Fibroblast of skin of right quadriceps (primary cell): ENCODE measurements around the gene AFG1L.

Experiments used
- DNase-seq: peaks from one replicate; pipeline ENCODE4 v3.0.0-alpha.2; 2013

The AFG1L gene

GRCh38 chr6:108465098-108465495 lies 170.2 kb downstream of the AFG1L start:
- DNase-seq, result no peak

- no peak for DNase-seq
These were observed 173.5 kb downstream of the AFG1L start for GRCh38 chr6:108468346-108468745.

DNA sequence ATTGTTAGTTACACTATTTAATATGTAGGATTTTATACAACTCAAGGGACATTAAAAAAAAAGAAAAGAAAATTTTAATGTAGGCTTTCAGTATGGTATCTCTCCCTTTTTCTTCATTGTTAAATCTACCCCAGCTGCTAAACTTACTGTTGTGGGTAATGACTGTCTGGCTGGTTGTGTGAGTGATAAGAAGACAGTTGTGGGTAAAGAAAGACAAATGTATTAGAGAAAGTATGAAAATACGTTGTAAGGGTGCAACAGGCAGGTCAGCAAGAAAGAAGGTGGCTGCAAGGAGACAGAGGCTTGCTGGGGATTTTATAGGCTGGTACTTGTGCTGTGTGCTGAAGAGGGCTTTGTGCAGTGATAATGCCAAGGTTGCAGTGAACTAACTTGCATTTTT lies 174.5 kb downstream of the AFG1L start:
- no peak for DNase-seq

DNA sequence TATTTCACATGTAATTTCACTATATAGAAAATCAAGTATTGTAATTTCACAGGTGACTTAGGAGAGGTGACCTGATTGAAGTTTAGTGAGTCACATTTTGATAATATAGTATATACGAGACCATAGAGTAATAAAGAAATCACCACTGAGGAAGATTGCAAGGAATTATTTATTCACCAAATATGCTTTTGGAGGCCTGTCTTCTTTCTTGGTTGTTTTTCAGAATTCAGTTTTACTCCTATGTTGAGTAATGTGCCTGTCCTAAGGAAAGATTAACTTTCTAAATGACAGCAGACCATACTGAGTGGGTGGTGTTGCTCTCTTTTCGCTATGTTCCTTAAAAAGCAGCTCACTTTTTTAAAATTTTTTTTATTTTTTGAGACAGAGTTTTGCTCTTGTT lies 178.3 kb downstream of the AFG1L start:
- no peak for DNase-seq

DNA sequence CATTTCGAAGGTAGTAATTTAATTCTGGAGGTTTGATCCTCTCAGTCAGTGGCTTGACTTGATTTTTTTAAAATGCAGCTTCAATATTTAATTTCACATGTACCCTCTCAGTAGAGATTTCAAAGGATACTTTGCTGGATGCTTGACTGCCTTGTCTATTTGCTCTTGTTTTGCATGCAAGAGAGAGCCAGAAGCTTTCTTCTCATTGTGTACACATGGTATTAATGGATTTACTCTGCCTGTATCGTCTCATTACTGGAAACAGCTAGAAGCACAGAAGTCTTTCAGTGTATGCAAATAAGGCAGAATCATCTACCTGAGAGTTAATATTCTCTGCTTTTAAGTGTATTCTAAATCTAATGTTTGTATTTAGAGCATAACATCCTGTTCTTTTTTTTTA lies 181.5 kb downstream of the AFG1L start:
- DNase-seq, result no peak

- no peak for DNase-seq
These were observed 182.1 kb downstream of the AFG1L start for GRCh38 chr6:108476847-108477430.

- DNase-seq, result no peak
These were observed 187.7 kb downstream of the AFG1L start for GRCh38 chr6:108482559-108482958.

DNA sequence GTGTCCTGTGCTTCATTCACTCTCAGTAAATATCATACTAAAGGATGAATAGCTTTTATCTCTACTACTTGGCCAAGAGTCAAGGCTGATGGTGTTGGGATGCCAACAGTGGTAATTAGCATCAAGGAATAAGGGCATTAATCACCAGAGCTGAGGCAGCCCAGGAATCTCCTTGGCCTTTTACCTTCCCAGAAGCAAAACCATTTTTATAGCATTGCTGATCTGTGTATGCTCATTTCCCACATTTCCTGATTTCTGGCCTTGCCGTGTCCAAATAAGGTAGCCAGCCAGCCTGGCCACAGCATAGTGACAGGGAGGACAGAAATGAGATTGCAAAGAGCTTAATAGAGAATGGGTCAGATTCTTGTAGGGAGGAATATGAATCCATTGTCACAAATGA lies 189.2 kb downstream of the AFG1L start:
- no peak for DNase-seq

DNA sequence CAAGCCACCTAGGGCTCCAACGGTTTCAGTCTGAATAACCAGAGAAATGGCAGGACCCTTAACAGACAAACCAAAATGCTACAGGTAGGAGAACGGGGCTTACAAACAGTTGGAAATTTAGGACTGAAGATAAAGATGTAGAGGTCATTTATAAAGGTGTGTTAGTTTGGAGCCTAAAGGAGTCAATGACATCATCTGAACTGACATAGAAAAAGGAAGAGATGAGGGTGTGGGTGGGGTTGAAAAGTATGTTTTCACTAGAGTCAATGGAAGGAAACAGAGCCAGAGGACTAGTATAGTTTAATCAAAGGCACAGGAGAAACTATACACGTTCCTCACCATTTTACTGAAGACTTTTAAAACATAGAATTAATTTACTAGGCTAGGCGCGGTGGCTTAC lies 194.8 kb downstream of the AFG1L start:
- DNase-seq, result no peak

DNA sequence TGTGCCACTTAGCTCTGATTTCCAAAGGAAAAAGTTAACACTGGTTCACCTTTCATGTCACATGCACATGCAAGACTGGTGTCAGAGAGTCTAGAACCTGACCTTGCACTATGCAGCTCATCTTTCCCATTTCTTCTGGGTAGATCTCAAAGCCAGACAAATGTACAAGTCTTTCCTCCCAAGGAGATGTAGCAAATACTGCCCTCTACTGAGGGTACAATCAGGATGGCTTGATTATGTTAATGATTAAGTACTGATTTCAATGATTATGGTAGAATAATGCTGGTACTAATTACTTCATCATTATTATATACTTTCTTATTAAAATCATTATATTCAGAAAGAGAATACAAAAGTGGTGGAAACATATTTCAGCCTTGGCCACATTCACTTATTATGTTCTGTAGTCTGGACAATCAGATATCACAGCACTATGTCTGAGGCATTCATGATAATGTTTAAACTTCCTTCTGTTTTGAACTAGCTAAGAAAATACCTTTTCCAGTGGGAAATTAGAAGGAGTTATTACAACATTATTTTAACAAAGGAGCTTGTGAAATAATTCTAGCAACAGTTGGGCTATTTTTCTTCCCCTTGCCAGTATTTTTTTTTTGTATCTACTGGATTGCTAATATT lies 197.4 kb downstream of the AFG1L start:
- peak; percentile 33 for DNase-seq

DNA sequence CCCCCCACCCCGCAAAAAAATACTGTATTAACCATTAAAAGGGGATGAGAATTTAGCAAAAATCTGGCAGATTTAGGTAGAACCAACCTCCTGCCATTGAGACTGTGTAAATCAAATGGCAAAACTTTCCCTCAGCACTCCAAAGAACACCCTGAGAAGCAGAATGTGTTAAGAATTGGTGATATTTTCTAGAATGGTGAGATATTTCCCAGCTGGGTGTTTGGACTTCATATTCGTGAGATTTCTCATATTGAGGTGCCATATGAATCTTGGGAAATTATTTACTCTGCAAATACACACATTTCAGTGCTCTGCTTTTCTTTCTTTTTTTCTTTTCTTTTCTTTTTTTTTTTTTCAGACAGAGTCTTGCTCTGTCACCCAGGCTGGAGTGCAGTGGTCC lies 199.6 kb downstream of the AFG1L start:
- DNase-seq, result no peak

DNA sequence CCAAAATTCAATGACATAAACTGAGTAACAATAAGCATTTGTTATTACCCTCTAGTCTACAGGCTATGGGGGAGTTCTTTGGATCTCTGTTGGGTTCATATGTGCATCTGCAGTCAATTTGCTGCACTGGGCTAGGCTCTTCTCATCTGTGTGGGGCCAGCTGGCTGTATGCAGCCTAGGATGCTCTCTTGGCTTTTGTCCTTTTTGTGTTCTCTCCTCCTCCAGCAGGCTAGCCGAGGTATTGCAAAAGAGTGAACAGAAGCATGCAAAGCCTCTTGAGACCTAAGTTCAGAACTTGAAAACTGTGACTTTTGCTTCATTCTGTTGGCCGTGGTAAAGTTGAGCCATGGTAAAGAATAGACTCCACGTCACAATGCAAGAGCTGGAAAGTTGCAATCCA lies 203.0 kb downstream of the AFG1L start:
- DNase-seq, result peak; percentile 28

GRCh38 chr6:108501559-108501958 lies 206.7 kb downstream of the AFG1L start:
- DNase-seq, result peak; percentile 60

- no peak for DNase-seq
These were observed 208.0 kb downstream of the AFG1L start for GRCh38 chr6:108502832-108503231.

DNA sequence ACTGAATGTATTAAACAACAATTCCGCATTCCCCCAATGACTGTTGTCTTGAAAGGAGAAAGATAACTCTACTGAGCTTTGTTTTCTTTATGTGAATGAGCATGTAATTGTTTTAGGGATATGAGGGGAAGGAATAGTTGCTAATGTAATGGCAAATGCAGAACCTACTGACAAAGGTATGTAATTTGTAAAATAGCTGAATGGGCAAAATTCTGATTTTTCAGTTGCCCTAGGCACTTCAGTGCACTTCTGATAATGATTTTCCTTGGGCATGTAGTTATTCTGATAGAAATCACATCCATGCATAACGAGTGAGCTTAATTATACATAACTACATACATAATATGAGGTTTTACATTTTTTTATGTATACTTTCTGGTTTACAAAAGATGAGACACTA lies 212.5 kb downstream of the AFG1L start:
- DNase-seq, result no peak

GRCh38 chr6:108510461-108511319 lies 215.8 kb downstream of the AFG1L start:
- no peak for DNase-seq

- DNase-seq, result peak; percentile 21
These were observed 224.1 kb downstream of the AFG1L start for GRCh38 chr6:108518714-108519576.

GRCh38 chr6:108521616-108522107 lies 226.8 kb downstream of the AFG1L start:
- no peak for DNase-seq

DNA sequence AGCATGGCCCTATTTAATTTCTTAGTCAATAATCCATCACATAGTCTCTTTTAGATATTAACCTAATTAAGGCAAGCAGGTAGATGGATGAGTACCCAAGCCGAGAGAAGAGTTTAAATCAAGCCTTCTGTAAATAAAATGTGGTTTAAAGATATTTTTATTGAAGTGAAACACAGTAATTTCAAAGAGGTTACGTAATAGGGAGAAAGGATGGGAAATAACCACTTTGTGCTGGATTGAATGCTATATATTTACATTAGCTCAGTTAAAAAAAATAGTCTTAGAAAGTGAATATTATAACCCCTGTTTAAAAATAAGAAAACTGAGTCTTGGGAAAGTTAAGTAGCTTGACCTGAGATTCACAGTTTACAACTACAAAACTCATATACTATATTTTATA lies 228.8 kb downstream of the AFG1L start:
- DNase-seq, result no peak

- DNase-seq, result peak; percentile 16
These were observed 229.8 kb downstream of the AFG1L start for GRCh38 chr6:108524528-108525248.

DNA sequence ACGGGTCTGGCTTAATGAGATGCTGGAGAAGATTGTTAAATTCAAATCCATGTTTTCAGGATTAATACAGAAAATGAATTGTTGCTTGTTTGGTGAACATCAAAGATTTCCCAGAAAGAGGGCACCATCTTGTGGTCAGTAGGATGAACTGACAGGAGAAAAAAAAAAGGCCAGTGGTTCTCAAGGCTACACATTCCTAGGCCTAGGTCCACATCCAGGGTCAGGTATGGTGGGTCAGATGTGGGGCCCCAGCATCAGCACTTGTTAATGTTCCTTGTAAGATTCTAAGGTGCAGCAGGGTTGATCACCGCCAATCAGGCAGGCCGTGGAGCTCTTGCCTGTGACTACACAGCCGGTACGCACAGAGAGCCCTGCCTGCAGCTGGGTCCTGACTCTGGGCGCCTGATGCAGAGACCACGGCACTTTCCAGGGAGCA lies 231.9 kb downstream of the AFG1L start:
- peak; percentile 39 for DNase-seq

GRCh38 chr6:108528878-108529277 lies 234.0 kb downstream of the AFG1L start:
- no peak for DNase-seq
